Neural progenitor cell (in vitro differentiated cells): ENCODE results near the gene CTXND1. TPM values are rescaled to one million over a fixed set of nuclear protein-coding genes. Genes with fewer than 3 reads are reported as not detected.

Experiments used
- DNase-seq: peaks from one replicate; pipeline ENCODE4 v3.0.0-alpha.2; 2016; ENCODE audit warnings: low spot score
- H2AFZ ChIP-seq: fragments of 200-600 bp; sonication (generic); replicated peaks from 2 replicates; pipeline ENCODE4 v1.6.1; 2016; ENCODE audit warnings: antibody characterized with exemption
- H3F3A ChIP-seq: fragments of 200-600 bp; sonication (generic); 2 replicates; pipeline ENCODE4 v1.6.1; 2016; ENCODE audit warnings: antibody characterized with exemption, low read depth
- H3K27ac ChIP-seq: fragments of 200-600 bp; sonication (generic); 2 replicates; pipeline ENCODE4 v1.5.1; 2016; ENCODE audit warnings: mild to moderate bottlenecking
- H3K27me3 ChIP-seq: fragments of 200-600 bp; sonication (generic); 2 replicates; pipeline ENCODE4 v1.6.1; 2016; ENCODE audit warnings: mild to moderate bottlenecking, moderate library complexity
- H3K36me3 ChIP-seq: fragments of 200-600 bp; sonication (generic); 2 replicates; pipeline ENCODE4 v1.5.1; 2016
- H3K4me1 ChIP-seq: fragments of 200-600 bp; sonication (generic); 2 replicates; pipeline ENCODE4 v1.6.1; 2016; ENCODE audit warnings: mixed run types
- H3K4me2 ChIP-seq: fragments of 200-600 bp; sonication (generic); 2 replicates; pipeline ENCODE4 v1.6.1; 2016
- H3K4me3 ChIP-seq: fragments of 200-600 bp; sonication (generic); 2 replicates; pipeline ENCODE4 v1.5.1; 2016
- H3K79me2 ChIP-seq: fragments of 200-600 bp; sonication (generic); 2 replicates; pipeline ENCODE4 v1.6.1; 2016; ENCODE audit warnings: low read depth
- H3K9ac ChIP-seq: fragments of 200-600 bp; sonication (generic); 2 replicates; pipeline ENCODE4 v1.6.1; 2016
- H3K9me3 ChIP-seq: fragments of 200-600 bp; sonication (generic); 2 replicates; pipeline ENCODE4 v1.5.1; 2016; ENCODE audit warnings: low read depth
- H4K20me1 ChIP-seq: fragments of 200-600 bp; sonication (generic); 2 replicates; pipeline ENCODE4 v1.6.1; 2016; ENCODE audit warnings: low read depth
- H3K27ac Mint-ChIP-seq: 3 replicates; pipeline ENCODE4 v1.8.0; 2021; ENCODE audit warnings: mixed read lengths
- H3K27me3 Mint-ChIP-seq: 2 replicates; pipeline ENCODE4 v1.8.0; 2022; ENCODE audit warnings: low read depth, mild to moderate bottlenecking, inconsistent platforms, moderate library complexity, mixed read lengths; ENCODE audit not compliant: insufficient read depth
- H3K36me3 Mint-ChIP-seq: 3 replicates; pipeline ENCODE4 v1.8.0; 2021; ENCODE audit warnings: mixed read lengths
- H3K4me1 Mint-ChIP-seq: 3 replicates; pipeline ENCODE4 v1.8.0; 2021; ENCODE audit warnings: mixed read lengths
- H3K4me3 Mint-ChIP-seq: 3 replicates; pipeline ENCODE4 v1.8.0; 2021; ENCODE audit warnings: mild to moderate bottlenecking, moderate library complexity, mixed read lengths
- H3K9me3 Mint-ChIP-seq: 3 replicates; pipeline ENCODE4 v1.8.0; 2020; ENCODE audit warnings: mixed read lengths
- EZH2 ChIP-seq: fragments of 200-600 bp; sonication (generic); IDR thresholded peaks from 2 replicates; pipeline ENCODE4 v1.6.1; 2017; ENCODE audit warnings: antibody characterized with exemption, mild to moderate bottlenecking, moderate library complexity
- EZH2phosphoT487 ChIP-seq: fragments of 200-600 bp; sonication (generic); IDR thresholded peaks from 2 replicates; pipeline ENCODE4 v1.6.1; 2017; ENCODE audit warnings: antibody characterized with exemption
- total RNA-seq: library from RNA; depleted of rRNA; stranded (reverse); fragments of >200 nt; gene quantifications from 2 replicates; pipeline ENCODE4 v1.2.3, GENCODE V29; 2015; ENCODE audit warnings: low replicate concordance
- TF ChIP-seq, protein P1 (sequence below): fragments of 200-600 bp; sonication (generic); IDR thresholded peaks from 2 replicates; pipeline ENCODE4 v1.5.1; 2017; ENCODE audit warnings: antibody characterized with exemption, mild to moderate bottlenecking

The CTXND1 gene
- total RNA-seq, 1 donor from 2014 or later: not detected

DNA sequence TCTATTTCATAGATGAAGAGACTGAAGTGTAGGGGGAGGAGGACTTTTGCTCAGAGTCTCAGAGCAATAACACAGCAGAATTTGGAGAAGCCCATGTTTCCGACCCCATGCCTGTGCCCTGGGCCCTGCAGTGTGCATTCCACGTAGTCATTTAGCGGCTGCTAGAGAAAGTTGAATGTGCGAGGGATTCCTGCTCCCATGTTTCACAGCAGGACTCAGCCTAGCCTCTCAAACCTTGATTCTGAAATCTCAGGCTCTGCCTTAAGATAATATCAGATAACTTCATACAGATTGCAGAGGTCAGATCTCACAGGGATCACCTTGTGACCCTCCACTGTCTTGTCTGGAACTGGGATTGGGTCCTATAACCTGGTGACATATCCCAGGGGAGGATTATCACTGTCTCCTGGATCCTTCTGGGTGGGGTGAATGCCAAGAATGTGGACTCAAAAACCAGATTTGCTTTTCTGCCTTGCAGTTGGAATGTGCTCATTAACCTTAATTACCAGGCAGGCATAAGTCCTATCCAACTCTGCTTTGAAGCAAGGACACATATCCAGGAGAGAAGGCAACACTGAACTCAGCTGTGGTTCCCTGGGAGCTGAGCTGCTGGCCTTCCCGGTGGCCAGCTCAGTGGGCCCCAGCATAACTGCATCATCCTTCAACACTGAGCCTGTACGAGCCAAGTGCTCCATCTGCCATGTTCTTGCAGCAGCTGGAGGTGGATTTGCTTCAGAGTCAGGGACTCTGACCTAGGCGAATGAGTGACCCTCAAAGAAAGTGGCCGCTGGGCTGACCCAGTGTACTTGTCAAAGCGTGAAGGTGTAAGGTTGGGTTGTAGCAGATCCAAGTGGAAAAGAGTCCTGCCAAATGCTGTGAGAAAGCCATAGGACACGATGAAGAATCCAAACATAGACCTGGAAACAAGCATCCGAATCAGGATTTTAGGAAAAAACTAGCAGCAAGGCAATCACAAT lies 43.0 kb downstream of the CTXND1 start:
- H3K27me3 ChIP-seq: peaks cover 4% of the 10 kb centered on the region
- no peak overlapping the region for H3K4me3 ChIP-seq
- no peaks in the 10 kb centered on the region for H3K36me3 ChIP-seq
- no peak overlapping the region for H3K4me2 ChIP-seq
- peaks cover 4% of the 10 kb centered on the region for H3K4me1 Mint-ChIP-seq
- H3K9ac ChIP-seq: no peak overlapping the region
- peaks cover 2% of the 10 kb centered on the region for H3K9me3 Mint-ChIP-seq
- H3F3A ChIP-seq: no peaks in the 10 kb centered on the region
- H3K27ac ChIP-seq: no peak overlapping the region
- H3K4me3 Mint-ChIP-seq: no peak overlapping the region
- H2AFZ ChIP-seq: no peak overlapping the region
- H3K79me2 ChIP-seq: no peaks in the 10 kb centered on the region
- TF ChIP-seq, protein P1, sequence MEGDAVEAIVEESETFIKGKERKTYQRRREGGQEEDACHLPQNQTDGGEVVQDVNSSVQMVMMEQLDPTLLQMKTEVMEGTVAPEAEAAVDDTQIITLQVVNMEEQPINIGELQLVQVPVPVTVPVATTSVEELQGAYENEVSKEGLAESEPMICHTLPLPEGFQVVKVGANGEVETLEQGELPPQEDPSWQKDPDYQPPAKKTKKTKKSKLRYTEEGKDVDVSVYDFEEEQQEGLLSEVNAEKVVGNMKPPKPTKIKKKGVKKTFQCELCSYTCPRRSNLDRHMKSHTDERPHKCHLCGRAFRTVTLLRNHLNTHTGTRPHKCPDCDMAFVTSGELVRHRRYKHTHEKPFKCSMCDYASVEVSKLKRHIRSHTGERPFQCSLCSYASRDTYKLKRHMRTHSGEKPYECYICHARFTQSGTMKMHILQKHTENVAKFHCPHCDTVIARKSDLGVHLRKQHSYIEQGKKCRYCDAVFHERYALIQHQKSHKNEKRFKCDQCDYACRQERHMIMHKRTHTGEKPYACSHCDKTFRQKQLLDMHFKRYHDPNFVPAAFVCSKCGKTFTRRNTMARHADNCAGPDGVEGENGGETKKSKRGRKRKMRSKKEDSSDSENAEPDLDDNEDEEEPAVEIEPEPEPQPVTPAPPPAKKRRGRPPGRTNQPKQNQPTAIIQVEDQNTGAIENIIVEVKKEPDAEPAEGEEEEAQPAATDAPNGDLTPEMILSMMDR: no peak
- no peak for TF ChIP-seq EZH2
- no peak for TF ChIP-seq EZH2phosphoT487
- H3K27me3 Mint-ChIP-seq: no peaks in the 10 kb centered on the region
- H3K9me3 ChIP-seq: peaks cover 4% of the 10 kb centered on the region
- H3K27ac Mint-ChIP-seq: no peak overlapping the region
- no peaks in the 10 kb centered on the region for H3K36me3 Mint-ChIP-seq
- peaks cover 15% of the 10 kb centered on the region for H3K4me1 ChIP-seq
- H4K20me1 ChIP-seq: no peaks in the 10 kb centered on the region
- peak; percentile 13 for DNase-seq

DNA sequence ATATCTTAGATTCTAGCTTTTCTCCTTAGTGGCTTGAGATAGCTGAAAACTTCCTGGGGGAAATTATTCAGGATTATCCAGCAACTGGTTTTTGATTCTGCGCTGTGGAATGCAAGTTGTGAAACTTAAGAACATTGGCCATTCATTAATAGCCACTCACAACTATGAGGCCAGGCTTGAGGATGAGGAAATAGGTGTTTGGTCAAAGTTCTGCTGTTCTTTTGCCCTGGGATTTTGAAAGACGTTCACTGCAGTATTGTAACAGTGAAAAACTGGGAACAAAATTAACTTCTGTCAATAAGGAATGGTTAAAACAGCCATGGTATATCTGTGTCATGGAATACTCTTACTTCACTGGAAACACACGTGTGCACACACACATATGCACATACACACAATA lies 44.1 kb downstream of the CTXND1 start:
- Mint-ChIP-seq H3K4me1 (peaks cover 6% of the 10 kb centered on the region), H3K27me3 (no peaks in the 10 kb centered on the region), H3K27ac (no peak overlapping the region), H3K36me3 (no peaks in the 10 kb centered on the region), H3K9me3 (no peaks in the 10 kb centered on the region), H3K4me3 (no peak overlapping the region)
- no peaks in the 10 kb centered on the region for H3K36me3 ChIP-seq
- peak overlapping the region; percentile 55 for H2AFZ ChIP-seq
- H3K79me2 ChIP-seq: no peaks in the 10 kb centered on the region
- H3K4me2 ChIP-seq: no peak overlapping the region
- no peak for DNase-seq
- TF ChIP-seq EZH2phosphoT487 (no peak), EZH2 (no peak)
- TF ChIP-seq, protein P1: no peak
- peaks cover 4% of the 10 kb centered on the region for H3K27me3 ChIP-seq
- H3F3A ChIP-seq: no peaks in the 10 kb centered on the region
- no peak overlapping the region for H3K9ac ChIP-seq
- no peaks in the 10 kb centered on the region for H3K9me3 ChIP-seq
- H3K4me1 ChIP-seq: peaks cover 15% of the 10 kb centered on the region
- H3K27ac ChIP-seq: no peak overlapping the region
- no peaks in the 10 kb centered on the region for H4K20me1 ChIP-seq
- no peak overlapping the region for H3K4me3 ChIP-seq

DNA sequence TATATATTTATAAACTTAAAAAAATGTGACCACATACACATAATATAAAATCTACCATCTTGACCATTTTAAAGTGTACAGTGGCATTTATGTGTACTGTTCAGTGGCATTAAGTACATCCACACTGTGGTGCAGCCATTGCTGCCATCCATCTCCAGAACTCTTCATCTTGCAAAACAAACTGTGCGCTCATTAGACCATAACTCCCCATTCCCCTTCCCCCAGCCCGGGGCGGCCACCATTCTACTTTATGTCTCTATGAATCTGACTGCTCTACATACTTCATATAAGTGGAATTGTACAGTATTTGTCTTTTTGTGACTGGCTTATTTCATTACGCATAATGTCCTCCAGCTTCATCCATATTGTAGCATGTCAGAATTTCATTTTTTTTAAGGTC lies 47.8 kb downstream of the CTXND1 start:
- no peak for TF ChIP-seq EZH2
- TF ChIP-seq EZH2phosphoT487: no peak
- TF ChIP-seq, protein P1: no peak
- H3K9ac ChIP-seq: no peak overlapping the region
- H3K4me1 Mint-ChIP-seq: peaks cover 6% of the 10 kb centered on the region
- no peaks in the 10 kb centered on the region for H3K36me3 ChIP-seq
- no peaks in the 10 kb centered on the region for H3K9me3 Mint-ChIP-seq
- H3K79me2 ChIP-seq: no peaks in the 10 kb centered on the region
- no peaks in the 10 kb centered on the region for H4K20me1 ChIP-seq
- H3K36me3 Mint-ChIP-seq: no peaks in the 10 kb centered on the region
- peaks cover 4% of the 10 kb centered on the region for H3K27me3 ChIP-seq
- H3K4me3 ChIP-seq: no peak overlapping the region
- peaks cover 5% of the 10 kb centered on the region for H3K27me3 Mint-ChIP-seq
- H3K27ac Mint-ChIP-seq: no peak overlapping the region
- no peak overlapping the region for H2AFZ ChIP-seq
- DNase-seq: no peak
- no peak overlapping the region for H3K4me3 Mint-ChIP-seq
- H3F3A ChIP-seq: no peaks in the 10 kb centered on the region
- no peaks in the 10 kb centered on the region for H3K9me3 ChIP-seq
- H3K4me1 ChIP-seq: peaks cover 14% of the 10 kb centered on the region
- no peak overlapping the region for H3K27ac ChIP-seq
- no peak overlapping the region for H3K4me2 ChIP-seq
